Hepatocyte (in vitro differentiated cells): Measurements from ENCODE around the gene TAS2R41. TPM values are rescaled to one million over a fixed set of nuclear protein-coding genes. Genes with fewer than 3 reads are reported as not detected.

ENCODE experiments used
- DNase-seq: peaks from one replicate; pipeline ENCODE4 v3.0.0-alpha.2; 2016; ENCODE audit warnings: low spot score
- H2AFZ ChIP-seq: fragments of 200-600 bp; sonication (generic); 2 replicates; pipeline ENCODE4 v1.6.0; 2016; ENCODE audit warnings: antibody characterized with exemption, mild to moderate bottlenecking
- H3K27ac ChIP-seq: fragments of 200-600 bp; sonication (generic); 2 replicates; pipeline ENCODE4 v1.5.1; 2016; ENCODE audit warnings: mild to moderate bottlenecking
- H3K27me3 ChIP-seq: fragments of 200-600 bp; sonication (generic); 2 replicates; pipeline ENCODE4 v1.6.1; 2016
- H3K36me3 ChIP-seq: fragments of 200-600 bp; sonication (generic); replicated peaks from 2 replicates; pipeline ENCODE4 v1.5.1; 2016; ENCODE audit warnings: low read depth; ENCODE audit not compliant: insufficient read depth
- H3K4me1 ChIP-seq: fragments of 200-600 bp; sonication (generic); 2 replicates; pipeline ENCODE4 v1.5.1; 2016; ENCODE audit warnings: mild to moderate bottlenecking, moderate library complexity; ENCODE audit not compliant: insufficient read depth
- H3K4me2 ChIP-seq: fragments of 200-600 bp; sonication (generic); 2 replicates; pipeline ENCODE4 v1.6.0; 2016
- H3K4me3 ChIP-seq: fragments of 200-600 bp; sonication (generic); 2 replicates; pipeline ENCODE4 v1.5.1; 2016; ENCODE audit warnings: mild to moderate bottlenecking
- H3K79me2 ChIP-seq: fragments of 200-600 bp; sonication (generic); 2 replicates; pipeline ENCODE4 v1.6.0; 2017; ENCODE audit warnings: mild to moderate bottlenecking
- H3K9me2 ChIP-seq: fragments of 200-600 bp; sonication (generic); replicated peaks from 2 replicates; pipeline ENCODE4 v1.6.0; 2017; ENCODE audit warnings: mild to moderate bottlenecking; ENCODE audit not compliant: insufficient read depth
- H3K9me3 ChIP-seq: fragments of 200-600 bp; sonication (generic); 2 replicates; pipeline ENCODE4 v1.5.1; 2016; ENCODE audit warnings: low read depth, mild to moderate bottlenecking
- H4K20me1 ChIP-seq: fragments of 200-600 bp; sonication (generic); 2 replicates; pipeline ENCODE4 v1.6.0; 2016; ENCODE audit warnings: mild to moderate bottlenecking; ENCODE audit not compliant: insufficient read depth, poor library complexity, severe bottlenecking
- CTCF ChIP-seq: fragments of 200-600 bp; sonication (generic); IDR thresholded peaks from 2 replicates; pipeline ENCODE4 v1.5.1; 2016; ENCODE audit warnings: antibody characterized with exemption, mild to moderate bottlenecking; ENCODE audit not compliant: poor library complexity
- EZH2 ChIP-seq: fragments of 200-600 bp; sonication (generic); IDR thresholded peaks from 2 replicates; pipeline ENCODE4 v1.6.1; 2016; ENCODE audit warnings: antibody characterized with exemption, mild to moderate bottlenecking, borderline replicate concordance
- EZH2phosphoT487 ChIP-seq: fragments of 200-600 bp; sonication (generic); IDR thresholded peaks from one replicate; pipeline ENCODE4 v1.6.1; 2018; ENCODE audit warnings: antibody characterized with exemption, mild to moderate bottlenecking, low read depth, moderate library complexity; ENCODE audit not compliant: unreplicated experiment, severe bottlenecking
- WGBS: methylation state at CpG from one replicate; pipeline ENCODE4 v1.1.6; 2016; ENCODE audit warnings: low lambda C conversion rate; ENCODE audit errors: missing lambda C conversion rate; 5-methylcytosine and 5-hydroxymethylcytosine counted together
- polyA plus RNA-seq: library from polyadenylated mRNA; unstranded; fragments of >200 nt; fragmentation: Nextera tagmentation; extraction: Ambion mirVana; gene quantifications from 2 replicates; pipeline ENCODE4 v1.2.1, GENCODE V29; 2016
- total RNA-seq: library from RNA; depleted of rRNA; stranded (reverse); fragments of >200 nt; gene quantifications from 2 replicates; pipeline ENCODE4 v1.2.3, GENCODE V29; 2014

TAS2R41 gene
- total RNA-seq (not detected in 2 replicates), polyA plus RNA-seq (not detected in 2 replicates)

- H3K4me2 ChIP-seq, result no peak within 1 kb of the TSS
- WGBS, result 88% methylated on average over 10 of the region's 10 CpGs
- H3K36me3 ChIP-seq, result no peaks in the 10 kb centered on the region
- H3K9me2 ChIP-seq, result no peaks in the 10 kb centered on the region
- H3K9me3 ChIP-seq, result no peaks in the 10 kb centered on the region
- TF ChIP-seq CTCF (no peak), EZH2 (no peak), EZH2phosphoT487 (no peak)
- no peaks in the 10 kb centered on the region for H3K4me1 ChIP-seq
- DNase-seq, result no peak
- no peaks in the 10 kb centered on the region for H4K20me1 ChIP-seq
- no peaks in the 10 kb centered on the region for H3K79me2 ChIP-seq
- no peaks in the 10 kb centered on the region for H3K27me3 ChIP-seq
- H3K4me3 ChIP-seq, result no peak within 1 kb of the TSS
- H2AFZ ChIP-seq, result no peak within 1 kb of the TSS
- H3K27ac ChIP-seq, result no peak within 1 kb of the TSS
Measured at GRCh38 chr7:143477501-143478150, at the start of gene TAS2R41. TAS2R41 (plus strand) TSS chr7:143477873; CDS start chr7:143477873, 0 bp downstream.

- H3K4me2 ChIP-seq, result no peak overlapping the region
Measured at GRCh38 chr7:143429770-143430698, 47.6 kb upstream of the TAS2R41 start.

GRCh38 chr7:143431109-143431508 lies 46.6 kb upstream of the TAS2R41 start:
- Histone ChIP-seq H2AFZ (no peak overlapping the region), H3K4me3 (no peak overlapping the region), H3K9me2 (no peaks in the 10 kb centered on the region), H3K9me3 (no peaks in the 10 kb centered on the region), H3K79me2 (no peaks in the 10 kb centered on the region), H3K36me3 (no peaks in the 10 kb centered on the region), H3K4me1 (no peaks in the 10 kb centered on the region), H3K4me2 (no peak overlapping the region), H3K27ac (no peak overlapping the region), H4K20me1 (no peaks in the 10 kb centered on the region), H3K27me3 (no peaks in the 10 kb centered on the region)
- WGBS, result 76% methylated on average over 2 of the region's 2 CpGs
- DNase-seq, result no peak
- TF ChIP-seq CTCF (no peak), EZH2phosphoT487 (no peak), EZH2 (no peak)

More at GRCh38 chr7:143429770-143430698, 47.6 kb upstream of the TAS2R41 start:
- no peak overlapping the region for H2AFZ ChIP-seq
- TF ChIP-seq EZH2phosphoT487 (no peak), EZH2 (no peak), CTCF (no peak)
- no peaks in the 10 kb centered on the region for H3K4me1 ChIP-seq
- 90% methylated on average over 10 of the region's 10 CpGs for WGBS
- no peaks in the 10 kb centered on the region for H3K27me3 ChIP-seq
- no peaks in the 10 kb centered on the region for H3K9me3 ChIP-seq
- no peak overlapping the region for H3K4me3 ChIP-seq
- H3K79me2 ChIP-seq, result no peaks in the 10 kb centered on the region
- H3K9me2 ChIP-seq, result no peaks in the 10 kb centered on the region
- H4K20me1 ChIP-seq, result no peaks in the 10 kb centered on the region
- H3K27ac ChIP-seq, result no peak overlapping the region
- DNase-seq, result no peak
- no peaks in the 10 kb centered on the region for H3K36me3 ChIP-seq
